NT2/D1 (cell line): ENCODE measurements around the gene ITGB4.

Experiments
- DNase-seq: peaks from one replicate; pipeline ENCODE4 v3.0.0-alpha.2; 2011; ENCODE audit warnings: low read depth, low spot score
- H3K27me3 ChIP-seq: 2 replicates; pipeline ENCODE4 v1.6.0; 2011; ENCODE audit warnings: mild to moderate bottlenecking; ENCODE audit not compliant: insufficient read length, insufficient read depth
- H3K36me3 ChIP-seq: 2 replicates; pipeline ENCODE4 v1.6.1; 2011; ENCODE audit warnings: mild to moderate bottlenecking, low read length, mixed read lengths; ENCODE audit not compliant: insufficient read depth, insufficient read length
- H3K4me1 ChIP-seq: 2 replicates; pipeline ENCODE4 v1.5.1; 2011; ENCODE audit not compliant: insufficient read depth, insufficient read length
- H3K4me3 ChIP-seq: 2 replicates; pipeline ENCODE4 v1.5.1; 2011; ENCODE audit warnings: low read depth; ENCODE audit not compliant: insufficient read length
- H3K9ac ChIP-seq: 2 replicates; pipeline ENCODE4 v1.6.0; 2011; ENCODE audit warnings: low read depth; ENCODE audit not compliant: insufficient read length
- H3K9me3 ChIP-seq: 2 replicates; pipeline ENCODE4 v1.5.1; 2011; ENCODE audit warnings: mild to moderate bottlenecking, low read length; ENCODE audit not compliant: insufficient read depth
- SUZ12 ChIP-seq: IDR thresholded peaks from 2 replicates; pipeline ENCODE4 v1.6.1; 2011; ENCODE audit not compliant: insufficient read length, insufficient read depth; ENCODE audit errors: extremely low read depth
- YY1 ChIP-seq: IDR thresholded peaks from 2 replicates; pipeline ENCODE4 v1.6.1; 2011; ENCODE audit not compliant: insufficient read length, insufficient read depth
- ZNF274 ChIP-seq: IDR thresholded peaks from 2 replicates; pipeline ENCODE4 v1.6.1; 2011; ENCODE audit warnings: mild to moderate bottlenecking, low read depth, low read length

The ITGB4 gene

DNA sequence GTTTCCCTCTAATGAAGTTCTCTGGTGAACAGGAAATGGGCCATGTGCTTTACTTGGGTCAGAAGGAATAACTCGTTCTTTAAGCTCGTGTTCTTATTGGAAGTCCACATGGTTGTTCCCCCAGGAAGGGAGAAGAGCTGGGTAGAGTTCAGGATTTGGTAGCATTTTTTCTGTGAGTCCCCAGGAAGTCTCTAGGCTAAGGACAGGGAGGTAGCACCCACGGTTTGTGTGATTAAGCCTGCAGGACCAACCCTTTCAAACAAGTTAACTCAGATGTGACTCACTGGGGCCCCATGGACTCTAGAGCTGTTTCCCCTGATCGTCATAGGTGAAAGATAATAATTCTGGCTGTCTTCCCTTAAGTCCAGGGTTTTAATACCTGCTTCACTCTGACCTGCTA is 37.7 kb upstream of the ITGB4 start:
- no peak for TF ChIP-seq YY1
- Histone ChIP-seq H3K9me3 (no peaks in the 10 kb centered on the region), H3K4me1 (peaks cover 13% of the 10 kb centered on the region), H3K9ac (no peak overlapping the region), H3K27me3 (no peaks in the 10 kb centered on the region), H3K4me3 (no peak overlapping the region), H3K36me3 (peaks cover 72% of the 10 kb centered on the region)
- no peak for DNase-seq

DNA sequence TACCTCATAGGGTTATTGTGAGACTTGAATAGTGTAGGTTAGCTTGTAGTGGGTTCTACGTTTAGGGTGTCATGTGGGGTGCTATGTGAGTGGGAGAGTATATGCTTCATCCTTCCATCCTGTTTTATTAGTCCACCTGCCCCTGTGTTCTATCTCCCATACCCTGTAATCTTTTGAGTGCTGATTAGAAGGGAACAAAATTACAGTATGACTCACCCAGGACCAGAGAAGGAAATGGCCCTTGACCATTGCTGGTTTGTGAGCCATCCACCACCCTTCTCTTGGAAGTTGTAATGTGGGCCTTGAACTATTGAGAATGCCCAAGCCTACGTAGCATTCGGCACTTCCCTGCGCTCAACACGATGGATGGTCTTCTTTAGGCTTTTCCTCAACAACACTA is 37.0 kb upstream of the ITGB4 start:
- DNase-seq = no peak

DNA sequence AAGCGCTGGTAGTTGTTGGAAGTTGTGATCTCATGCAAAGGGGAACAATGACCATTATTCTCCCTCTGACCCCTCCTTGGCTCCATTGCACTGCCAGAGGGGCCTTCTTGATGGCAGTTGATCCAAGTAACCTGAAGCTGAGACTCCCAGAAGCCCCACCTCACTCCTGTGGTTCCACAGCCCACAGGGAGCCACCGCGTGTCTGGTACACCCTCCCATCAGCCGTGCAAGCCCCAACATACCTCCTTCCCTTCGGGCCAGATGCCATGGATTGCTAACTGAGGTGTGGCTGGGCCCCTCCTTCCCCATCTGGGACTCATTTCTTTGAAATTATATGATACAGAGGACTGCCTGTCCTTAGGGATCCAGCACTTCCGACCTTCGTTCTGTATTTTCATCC is 36.3 kb upstream of the ITGB4 start:
- Histone ChIP-seq H3K4me3 (no peak overlapping the region), H3K36me3 (peaks cover 72% of the 10 kb centered on the region), H3K9me3 (no peaks in the 10 kb centered on the region), H3K27me3 (no peaks in the 10 kb centered on the region), H3K9ac (no peak overlapping the region), H3K4me1 (peaks cover 13% of the 10 kb centered on the region)
- TF ChIP-seq YY1 (no peak), ZNF274 (no peak), SUZ12 (no peak)
- DNase-seq = no peak

More for the DNA sequence above, 37.0 kb upstream of the ITGB4 start:
- Histone ChIP-seq H3K9me3 (no peaks in the 10 kb centered on the region), H3K9ac (no peak overlapping the region), H3K4me1 (peaks cover 13% of the 10 kb centered on the region), H3K4me3 (no peak overlapping the region), H3K36me3 (peaks cover 72% of the 10 kb centered on the region), H3K27me3 (no peaks in the 10 kb centered on the region)
- no peak for TF ChIP-seq ZNF274

DNA sequence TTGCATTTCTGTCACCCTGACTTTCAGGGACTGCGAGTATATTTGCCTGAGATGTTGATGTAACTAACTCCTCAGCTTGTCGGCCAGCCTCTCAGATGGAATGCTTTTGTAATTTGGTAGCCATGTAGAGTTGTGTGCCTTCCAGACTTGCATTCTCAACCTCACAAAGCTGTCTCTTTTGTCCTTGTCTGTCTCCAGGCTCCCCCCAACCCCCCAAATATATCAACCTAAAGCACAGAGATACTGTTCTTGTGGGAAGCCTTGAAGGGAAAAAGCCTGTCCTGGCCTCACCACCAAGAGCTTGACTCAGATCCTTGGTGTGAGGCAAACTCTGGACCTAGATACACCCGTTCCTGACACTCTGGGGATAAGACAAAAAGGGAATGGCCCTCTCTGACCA is 35.8 kb upstream of the ITGB4 start:
- TF ChIP-seq YY1 (no peak), SUZ12 (no peak), ZNF274 (no peak)
- H3K4me3 ChIP-seq = no peak overlapping the region
- H3K27me3 ChIP-seq = no peaks in the 10 kb centered on the region
- H3K4me1 ChIP-seq = peaks cover 13% of the 10 kb centered on the region
- no peak overlapping the region for H3K9ac ChIP-seq
- H3K36me3 ChIP-seq = peaks cover 72% of the 10 kb centered on the region
- no peaks in the 10 kb centered on the region for H3K9me3 ChIP-seq
- no peak for DNase-seq

DNA sequence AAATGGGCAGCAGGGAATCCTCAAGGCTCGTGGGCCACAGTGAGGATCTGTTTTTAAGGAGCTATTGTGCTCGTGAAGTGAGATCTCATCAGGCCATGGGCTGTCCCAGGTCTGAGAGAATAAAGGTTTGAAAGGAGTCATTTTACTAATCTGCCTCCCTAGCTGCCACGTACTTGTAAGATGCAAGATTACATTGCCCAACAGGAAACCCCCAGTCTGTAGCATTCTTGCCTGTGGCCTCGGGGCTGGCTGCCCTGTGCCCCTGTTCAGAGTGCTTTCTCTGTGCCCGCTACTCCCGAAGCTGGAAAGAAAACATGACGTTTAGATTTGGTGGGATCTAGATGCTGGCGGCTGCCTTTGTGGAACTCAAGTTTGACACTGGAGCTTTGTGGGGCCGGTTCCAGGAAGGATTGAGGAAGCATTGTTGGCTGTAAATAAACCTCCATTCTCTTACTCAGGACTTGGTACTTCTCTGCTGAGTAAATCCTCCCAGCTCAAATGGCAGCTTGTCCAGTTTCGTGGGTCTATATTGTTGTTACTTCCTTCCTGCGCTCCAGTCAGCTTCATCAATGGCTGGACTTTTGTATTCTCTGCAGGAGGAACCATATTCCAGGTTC is 32.9 kb upstream of the ITGB4 start:
- H3K4me3 ChIP-seq = no peak overlapping the region
- H3K9me3 ChIP-seq = no peaks in the 10 kb centered on the region
- no peak overlapping the region for H3K9ac ChIP-seq
- DNase-seq = no peak
- H3K27me3 ChIP-seq = no peaks in the 10 kb centered on the region
- peaks cover 83% of the 10 kb centered on the region for H3K36me3 ChIP-seq
- TF ChIP-seq SUZ12 (no peak), ZNF274 (no peak), YY1 (no peak)
- peaks cover 25% of the 10 kb centered on the region for H3K4me1 ChIP-seq

DNA sequence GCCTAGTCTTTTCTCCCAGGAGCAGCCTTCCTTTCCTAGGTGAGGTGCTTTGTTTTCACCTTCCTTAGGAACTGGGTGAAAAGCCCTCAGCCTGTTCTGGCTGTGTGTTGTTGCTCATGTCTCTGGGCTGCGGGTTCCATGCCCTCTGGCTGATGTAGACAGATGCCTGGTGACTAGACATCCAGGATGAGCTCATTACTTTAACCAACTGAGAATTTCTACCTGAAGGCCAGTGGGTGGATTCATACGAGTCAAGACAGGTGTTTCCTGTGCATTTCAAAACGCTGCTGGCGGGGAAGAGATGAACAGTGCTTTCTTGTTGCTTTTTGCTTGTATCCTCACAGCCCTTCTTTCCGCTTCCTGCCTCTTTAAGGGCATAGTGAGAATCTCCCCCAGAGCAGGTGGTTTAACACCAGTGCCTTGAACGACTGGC is 31.8 kb upstream of the ITGB4 start:
- peaks cover 31% of the 10 kb centered on the region for H3K4me1 ChIP-seq

DNA sequence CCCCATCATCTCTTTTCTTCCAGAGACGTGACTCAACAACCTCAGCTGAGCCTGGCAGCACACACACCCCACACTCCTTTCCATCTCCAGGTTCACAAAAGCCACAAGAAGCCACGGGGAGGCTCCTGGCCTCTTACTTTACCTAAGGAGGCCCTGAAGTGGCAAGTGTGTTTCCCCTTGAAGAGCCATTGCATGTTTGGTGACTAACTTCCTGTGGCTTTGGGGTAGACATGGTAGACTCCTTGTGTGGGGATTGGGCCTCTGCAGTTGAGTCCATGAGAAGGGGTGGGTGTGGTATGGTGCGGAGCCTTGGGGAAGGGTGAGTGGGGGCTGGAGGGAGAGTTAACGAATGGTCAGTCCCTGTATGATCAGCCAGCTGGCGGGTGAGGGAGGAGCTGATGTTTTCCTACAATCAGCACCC is 29.9 kb upstream of the ITGB4 start:
- no peak for TF ChIP-seq YY1
- H3K36me3 ChIP-seq = peaks cover 82% of the 10 kb centered on the region
- no peak overlapping the region for H3K9ac ChIP-seq
- H3K9me3 ChIP-seq = no peaks in the 10 kb centered on the region
- DNase-seq = no peak
- no peak overlapping the region for H3K4me3 ChIP-seq
- H3K4me1 ChIP-seq = peaks cover 32% of the 10 kb centered on the region
- H3K27me3 ChIP-seq = no peaks in the 10 kb centered on the region

More for the DNA sequence above, 31.8 kb upstream of the ITGB4 start:
- Histone ChIP-seq H3K27me3 (no peaks in the 10 kb centered on the region), H3K9ac (no peak overlapping the region), H3K36me3 (peaks cover 74% of the 10 kb centered on the region), H3K4me3 (no peak overlapping the region), H3K9me3 (no peaks in the 10 kb centered on the region)
- no peak for DNase-seq
- no peak for TF ChIP-seq SUZ12
- TF ChIP-seq YY1 = no peak
- TF ChIP-seq ZNF274 = no peak
